Raji (cell line): ENCODE results near the gene ARL6IP5.
A peak's percentile ranks its signal among the peaks of the same experiment; 100 is the strongest.

ENCODE experiments used
- POLR2A ChIP-seq: IDR thresholded peaks from 2 replicates; pipeline ENCODE4 v1.6.1; 2011; ENCODE audit warnings: low read depth, low read length, control low read depth; ENCODE audit not compliant: insufficient read depth

The ARL6IP5 gene

DNA sequence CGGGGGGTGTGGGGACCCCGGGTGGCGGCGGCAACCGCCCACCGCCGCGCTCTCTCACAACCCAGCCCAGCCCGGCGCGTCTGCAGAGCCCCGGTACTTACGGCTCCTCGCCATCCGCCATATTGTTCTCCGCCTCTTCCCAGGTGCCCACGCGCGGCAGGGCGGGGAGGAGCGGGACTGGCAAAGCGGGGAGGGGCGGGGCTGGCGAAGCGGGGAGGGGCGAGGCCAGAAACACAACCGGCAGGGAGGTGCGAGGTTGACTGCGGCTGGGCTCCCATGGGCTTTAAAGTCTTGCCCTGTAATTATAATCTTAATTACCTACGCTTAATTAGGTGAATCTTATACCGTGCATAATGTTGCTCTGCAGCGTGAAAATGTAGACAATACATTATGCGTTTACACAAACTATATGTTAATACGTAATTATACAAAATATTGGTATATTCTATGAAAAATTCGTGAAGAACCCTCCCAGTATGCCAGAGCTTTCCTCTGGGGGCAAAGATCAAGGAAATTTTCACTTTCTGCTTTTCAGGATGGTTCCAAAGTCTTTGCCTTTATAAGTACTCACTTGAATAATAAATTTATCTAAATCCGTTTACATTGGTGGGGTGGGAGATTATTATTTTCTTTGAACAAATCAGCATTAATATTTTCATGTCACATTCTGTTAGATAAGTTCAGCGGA is 4.4 kb upstream of the ARL6IP5 start, which contains the start of gene UBA3:
Gene UBA3 (minus strand): TSS at position 133 of the 688 bp plus-strand sequence. CDS start 12 bp downstream, at position 121.
- TF ChIP-seq POLR2A, result peak; percentile 82

DNA sequence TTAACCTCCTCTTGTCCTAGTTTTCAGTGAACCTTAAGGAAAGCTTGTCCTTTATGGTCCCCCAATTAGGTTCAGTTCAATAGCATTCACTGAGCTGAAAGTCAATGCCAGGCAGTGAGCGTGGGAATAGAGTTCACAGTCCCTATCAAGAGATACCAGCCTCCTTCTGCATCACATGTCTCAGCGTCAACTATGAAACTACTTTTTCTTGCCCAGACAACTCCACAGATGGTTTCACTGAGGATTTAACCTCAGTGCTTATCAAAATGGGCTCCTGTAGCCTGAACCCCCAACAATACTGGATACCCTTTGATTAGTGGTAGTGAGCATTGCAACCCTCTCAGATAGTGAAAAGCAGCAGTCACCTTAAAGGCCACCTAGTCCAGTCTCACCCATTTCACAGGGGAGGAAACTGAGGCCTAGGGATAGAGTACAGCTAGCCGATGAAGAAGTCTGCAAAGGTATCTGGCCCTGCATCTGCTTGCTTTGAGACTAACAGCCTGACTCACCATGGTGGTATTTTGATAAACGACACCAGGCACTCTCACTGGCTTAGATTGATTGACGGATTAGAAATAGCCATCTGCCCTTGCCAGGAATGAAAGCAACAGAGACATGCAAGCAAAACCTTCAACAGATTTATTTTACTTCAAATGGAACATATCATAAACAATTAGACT is 3.0 kb upstream of the ARL6IP5 start:
- TF ChIP-seq POLR2A, result no peak

DNA sequence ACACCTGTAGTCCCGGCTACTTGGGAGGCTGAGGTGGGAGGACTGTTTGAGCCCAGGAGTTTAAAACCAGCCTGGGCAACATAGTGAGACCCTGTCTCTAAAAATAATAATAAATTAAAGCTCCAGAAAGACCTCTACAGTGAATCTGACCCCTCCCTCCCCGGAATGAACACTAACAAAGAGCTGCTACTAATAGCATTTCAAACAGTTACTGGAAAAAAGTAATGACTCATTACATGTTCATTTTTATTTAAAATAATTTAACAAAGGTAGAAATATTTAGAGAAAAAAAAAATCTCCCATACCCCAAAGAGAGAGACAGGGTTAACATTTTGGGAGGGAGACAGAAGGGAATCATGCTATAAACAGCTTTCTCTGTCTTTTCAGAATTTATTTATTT is 2.4 kb upstream of the ARL6IP5 start:
- TF ChIP-seq POLR2A, result no peak

DNA sequence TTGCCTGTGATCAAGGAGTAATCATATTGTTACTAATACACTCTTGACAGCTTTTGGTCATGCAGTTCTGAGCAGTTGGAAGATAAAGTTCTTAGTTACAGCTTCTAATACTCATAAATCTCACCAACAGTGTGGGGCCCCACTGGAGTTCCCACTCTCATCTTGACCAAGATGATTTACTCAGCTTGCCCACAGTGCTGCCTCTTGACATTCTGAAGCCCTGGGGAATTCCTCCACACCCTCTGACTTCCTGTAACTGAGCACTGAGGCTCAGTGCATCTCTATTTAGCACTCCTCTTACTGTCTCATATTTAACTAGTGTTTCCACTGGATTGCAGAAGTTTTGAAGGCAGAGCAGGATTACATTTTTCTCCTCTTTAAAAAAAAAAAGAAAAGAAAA is 1.9 kb upstream of the ARL6IP5 start:
- 0 out of 2 replicates have a peak, but pooled peaks have one; percentile 25 for TF ChIP-seq POLR2A

DNA sequence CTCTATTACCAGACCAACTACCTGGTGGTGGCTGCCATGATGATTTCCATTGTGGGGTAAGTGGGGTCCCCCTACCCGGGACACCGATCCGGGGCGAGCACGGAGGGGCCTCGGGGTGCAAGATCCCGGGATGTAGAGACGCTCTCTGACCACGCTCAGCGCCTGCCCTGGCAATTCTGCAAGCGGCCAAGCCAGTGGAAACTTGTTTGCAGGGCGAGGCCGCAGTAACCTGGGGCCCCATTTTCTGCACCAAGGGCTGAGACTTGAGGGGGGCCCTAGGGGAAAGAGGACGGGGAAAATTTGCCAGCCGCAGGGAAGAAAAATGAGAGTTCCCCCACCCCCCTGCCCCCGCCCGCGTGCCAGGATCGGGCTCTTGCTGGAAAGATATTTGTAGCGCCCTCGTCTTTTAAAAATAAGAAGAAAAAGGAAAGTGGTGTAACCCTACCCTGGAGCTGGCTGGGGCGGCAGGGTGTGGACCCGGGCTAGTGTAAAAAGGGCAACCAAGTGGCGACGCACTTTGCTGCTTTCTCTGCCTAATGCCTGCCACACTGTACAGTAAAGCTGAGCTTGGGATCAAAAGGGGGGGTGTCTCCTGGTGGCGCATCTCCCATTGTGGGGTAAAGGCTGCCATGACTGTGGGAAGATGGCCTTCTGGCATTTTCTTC is 563 bp downstream of the ARL6IP5 start:
- no peak for TF ChIP-seq POLR2A

DNA sequence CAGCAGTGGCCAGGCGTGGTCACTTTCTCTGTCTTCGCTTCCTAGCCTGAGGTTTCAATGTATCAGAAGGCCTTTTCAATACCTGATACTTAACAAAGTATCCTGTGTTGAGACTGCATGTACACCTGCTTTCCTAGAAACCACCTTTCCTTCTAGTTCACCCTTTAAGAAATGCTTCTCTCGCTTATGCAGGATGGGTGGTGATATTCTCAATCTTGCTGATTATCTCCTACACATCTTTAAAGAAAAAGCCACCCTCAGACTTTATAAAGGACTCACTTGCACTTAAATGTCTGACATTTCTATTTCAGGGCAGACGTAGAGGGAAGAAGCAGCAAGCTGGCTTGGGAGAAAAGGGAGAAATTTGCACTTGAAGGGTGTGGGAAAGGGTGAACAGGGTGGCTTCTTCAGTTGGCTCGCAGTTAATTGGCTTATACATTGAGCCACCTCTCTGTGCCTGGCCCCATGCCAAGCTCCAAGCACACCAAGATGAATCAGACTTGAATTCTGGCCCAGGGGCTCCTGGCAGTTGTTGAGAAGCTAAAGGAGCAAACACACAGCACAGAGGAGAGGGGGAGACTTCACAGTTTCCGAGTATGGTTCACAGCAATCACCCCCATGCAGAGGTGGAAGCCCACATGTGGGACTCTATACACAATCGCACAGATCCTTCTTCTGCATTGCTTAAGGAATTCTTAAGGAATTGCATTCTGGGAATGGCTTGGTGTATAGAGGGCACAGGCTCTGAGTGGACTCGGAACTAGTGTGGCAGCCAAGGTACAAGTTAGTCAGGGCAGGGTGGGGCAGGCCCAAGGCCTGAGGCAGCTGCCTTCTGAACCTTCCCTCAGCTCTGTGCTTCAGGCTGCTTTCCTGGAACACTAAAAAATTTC is 1.3 kb downstream of the ARL6IP5 start:
- TF ChIP-seq POLR2A, result no peak

DNA sequence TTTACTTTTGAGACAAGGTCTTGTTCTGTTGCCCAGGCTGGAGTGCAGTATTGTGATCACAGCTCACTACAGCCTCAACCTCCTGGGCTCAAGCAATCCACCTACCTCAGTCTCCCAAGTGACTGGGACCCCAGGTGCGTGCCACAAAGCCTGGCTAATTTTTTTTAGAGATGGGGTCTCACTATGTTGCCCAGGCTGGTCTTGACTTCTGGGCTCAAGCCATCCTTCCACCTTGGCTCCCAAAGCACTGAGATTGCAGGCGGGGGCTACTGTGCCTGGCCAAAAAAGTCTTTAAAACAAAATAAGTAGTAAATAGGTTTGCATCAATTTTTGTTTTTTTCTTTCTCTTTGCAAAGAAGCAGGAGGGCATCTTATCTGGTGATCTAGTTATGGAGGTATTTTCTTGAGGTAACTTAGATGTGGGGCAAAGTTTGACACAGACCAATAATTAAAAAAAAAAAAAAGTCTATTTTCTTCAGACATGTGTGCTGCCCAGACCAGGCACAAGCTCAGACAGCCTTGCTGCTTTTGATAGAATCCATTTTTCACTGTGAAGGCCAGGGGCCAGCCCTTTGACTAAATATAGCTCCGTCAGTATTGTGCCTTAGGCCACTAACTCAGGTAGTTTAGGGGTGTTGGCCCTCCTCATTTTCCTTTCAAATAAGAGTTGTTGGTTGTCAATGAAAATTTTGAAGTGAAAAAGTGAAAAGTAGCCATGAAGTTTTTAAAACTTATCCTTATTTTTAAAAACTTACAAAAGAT is 2.5 kb downstream of the ARL6IP5 start:
- no peak for TF ChIP-seq POLR2A

DNA sequence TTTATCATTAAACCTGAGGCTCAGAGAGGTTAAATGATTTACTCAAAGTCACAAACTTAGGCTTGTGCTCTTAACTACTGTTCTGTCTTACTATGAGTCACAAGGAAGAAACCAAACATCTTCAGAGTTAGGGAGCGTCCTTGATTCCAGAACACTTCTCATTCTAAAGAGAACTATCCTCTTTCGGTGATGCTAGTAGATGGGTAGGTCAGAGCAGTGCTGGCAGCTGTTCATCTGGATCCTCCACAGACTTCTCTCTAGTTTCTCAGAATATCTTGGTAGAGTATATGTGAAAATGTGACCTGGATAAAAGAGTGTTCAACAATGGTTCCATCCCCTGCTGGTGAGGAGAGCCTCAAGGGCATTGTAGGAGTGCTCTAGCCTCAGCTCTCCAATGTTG is 3.3 kb downstream of the ARL6IP5 start:
- no peak for TF ChIP-seq POLR2A

DNA sequence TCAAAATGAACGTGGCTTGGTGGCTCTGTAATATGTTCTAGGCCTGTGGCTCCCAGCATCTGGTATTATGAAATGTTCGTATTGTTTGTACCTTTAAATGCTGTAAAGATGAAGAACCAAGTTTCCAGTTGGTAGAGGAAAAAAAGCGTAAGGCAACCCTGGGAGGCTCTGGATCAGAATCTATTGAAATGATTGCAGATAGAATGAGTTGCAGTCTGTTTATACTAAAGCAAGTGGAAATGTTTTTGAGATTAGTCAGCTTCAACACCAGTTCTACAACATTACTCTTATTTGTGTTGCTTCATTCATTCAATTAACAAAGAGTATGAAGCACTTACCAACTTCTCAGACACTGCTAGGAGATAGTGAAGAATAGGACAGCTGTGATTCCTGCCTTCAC is 5.3 kb downstream of the ARL6IP5 start:
- TF ChIP-seq POLR2A, result no peak

DNA sequence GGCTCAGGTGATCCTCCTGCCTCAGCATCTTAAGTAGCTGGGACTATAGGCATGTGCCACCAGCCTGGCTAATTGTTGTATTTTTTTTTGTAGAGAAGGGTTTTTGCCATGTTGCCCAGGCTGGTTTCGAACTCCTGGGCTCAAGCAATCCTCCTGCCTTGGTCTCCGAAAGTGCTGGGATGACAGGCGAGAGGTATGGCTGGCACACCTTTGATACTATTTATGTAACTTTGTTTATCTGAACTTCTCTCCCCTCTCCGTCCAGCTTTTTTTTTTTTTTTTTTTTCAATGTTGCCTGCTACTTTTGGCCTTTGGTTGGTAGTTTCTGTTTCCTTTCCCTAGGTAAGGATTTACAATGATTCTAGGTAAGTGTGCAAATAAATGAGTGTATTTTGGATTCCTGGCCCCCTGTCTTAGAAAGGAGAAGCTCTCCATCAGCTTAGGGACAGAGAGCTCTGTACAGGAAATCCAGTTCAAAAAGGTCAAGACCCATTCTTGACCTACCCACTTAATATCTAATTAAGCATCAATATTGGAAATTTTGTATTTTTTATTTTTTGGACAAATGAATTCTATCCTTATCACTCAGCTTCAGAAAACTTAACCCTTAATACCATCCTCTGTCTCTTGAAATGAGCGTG is 6.8 kb downstream of the ARL6IP5 start:
- no peak for TF ChIP-seq POLR2A

DNA sequence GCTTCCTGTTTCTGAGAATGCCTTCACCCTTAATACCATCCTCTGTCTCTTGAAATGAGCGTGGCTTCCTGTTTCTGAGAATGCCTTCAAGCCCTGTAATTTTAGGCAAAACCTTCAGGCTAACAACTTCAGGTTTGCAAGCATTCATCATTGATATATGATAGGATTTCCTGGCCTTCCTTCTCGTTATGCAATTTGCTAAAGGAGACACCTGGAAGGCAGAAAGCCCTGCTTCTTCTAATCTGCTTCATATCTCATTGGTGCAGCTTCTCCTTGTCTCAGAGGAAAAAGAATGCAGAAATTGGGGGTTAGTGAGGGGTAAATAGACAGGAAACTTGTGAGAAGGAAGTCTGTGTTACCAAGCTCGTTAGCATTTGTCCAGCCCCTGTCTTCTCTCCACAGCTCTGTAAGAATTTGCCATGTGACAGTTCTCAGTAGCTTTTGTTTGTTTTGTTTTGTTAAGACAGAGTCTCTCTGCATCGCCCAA is 7.3 kb downstream of the ARL6IP5 start:
- no peak for TF ChIP-seq POLR2A

DNA sequence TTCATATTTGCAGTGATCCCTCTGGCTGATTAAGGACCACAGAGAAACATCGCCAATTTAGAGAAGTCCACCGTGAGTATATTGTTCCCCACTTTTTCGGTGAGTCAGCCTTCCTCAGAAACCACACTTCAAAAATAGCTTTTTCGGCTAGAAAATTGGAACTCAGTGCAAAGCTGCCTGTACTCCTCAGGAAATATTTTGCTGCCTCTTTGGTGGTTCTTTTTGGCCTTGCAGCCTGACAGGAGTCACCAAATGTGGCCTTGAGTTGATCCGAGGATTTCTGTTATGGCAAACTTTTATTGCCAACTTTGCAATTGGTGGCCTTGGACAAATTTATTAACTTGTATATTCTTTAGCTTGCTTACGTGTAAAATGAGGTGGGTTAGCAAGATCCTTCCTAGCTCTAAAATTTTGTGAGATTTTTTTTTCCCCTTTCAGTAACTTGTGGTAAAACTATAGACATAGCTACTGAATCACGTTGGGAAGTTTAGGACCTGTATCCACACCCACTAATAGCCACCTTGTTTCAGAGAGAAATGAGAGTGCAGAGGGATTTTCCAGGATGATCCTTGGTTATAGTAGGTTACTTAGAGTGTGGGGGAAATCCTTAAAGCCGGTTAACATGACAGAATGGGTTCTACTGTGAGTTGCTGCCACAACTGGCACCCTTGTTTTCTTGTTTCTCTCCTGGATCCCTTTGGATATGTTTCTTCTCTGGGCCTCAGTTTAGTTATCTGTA is 9.9 kb downstream of the ARL6IP5 start:
- TF ChIP-seq POLR2A, result no peak

DNA sequence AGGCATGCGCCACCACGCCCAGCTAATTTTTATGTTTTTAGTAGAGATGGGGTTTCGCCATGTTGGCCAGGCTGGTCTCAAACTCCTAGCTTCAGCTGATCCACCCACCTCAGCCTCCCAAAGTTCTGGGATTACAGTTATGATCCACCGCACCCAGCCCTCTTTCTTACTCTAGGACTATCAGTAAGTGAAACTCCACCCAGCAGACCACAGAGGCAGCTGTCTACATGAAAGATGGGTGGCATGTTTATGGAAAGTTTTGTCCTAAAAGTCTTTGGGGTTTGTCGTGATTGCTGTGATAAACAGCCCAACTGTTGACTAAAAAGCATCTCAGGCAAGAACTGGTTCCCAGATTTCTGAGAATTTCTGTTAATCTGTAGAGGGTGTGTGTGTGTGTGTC is 10.9 kb downstream of the ARL6IP5 start:
- no peak for TF ChIP-seq POLR2A
